GM19463 (cell line): ENCODE results near the gene DPM1.
A peak's percentile ranks its signal among the peaks of the same experiment; 100 is the strongest.

Source experiments
- ATAC-seq: cut with Tn5 transposase; IDR thresholded peaks from one replicate; pipeline ENCODE4 v1.9.1; 2021; ENCODE audit warnings: mild to moderate bottlenecking, moderate library complexity; ENCODE audit not compliant: unreplicated experiment

The DPM1 gene

GRCh38 chr20:50931306-50932015, 26.9 kb downstream of the DPM1 start, which contains the start of gene ADNP:
Gene ADNP, minus strand, starts transcription at chr20:50931437. Its CDS starts 27,441 bp downstream, at chr20:50903996.
- peak; percentile 55 for ATAC-seq

DNA sequence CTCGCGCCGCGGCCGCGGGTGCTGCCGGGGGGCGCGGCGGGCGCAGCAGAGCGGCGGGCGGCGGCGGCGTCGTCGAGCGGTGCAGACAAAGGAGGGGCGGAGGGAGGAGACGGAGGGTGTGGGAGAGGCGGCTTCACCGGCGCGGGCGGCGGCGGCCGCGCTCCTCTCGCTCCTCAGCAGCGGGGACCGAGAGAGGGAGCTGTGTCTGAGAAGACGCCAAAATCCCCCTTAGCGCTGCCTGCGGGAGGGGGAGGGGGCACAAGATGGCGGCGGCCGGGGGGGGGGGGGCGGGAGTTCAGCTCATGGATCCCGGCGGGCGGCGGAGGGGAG, 27.4 kb downstream of the DPM1 start:
- ATAC-seq = peak; percentile 12

- peak; percentile 8 for ATAC-seq
These were observed 28.0 kb downstream of the DPM1 start for GRCh38 chr20:50930139-50930975.

GRCh38 chr20:50929299-50930138, 28.8 kb downstream of the DPM1 start:
- peak; percentile 65 for ATAC-seq

GRCh38 chr20:50928469-50928868, 29.9 kb downstream of the DPM1 start:
- no peak for ATAC-seq

GRCh38 chr20:50926530-50926929, 31.8 kb downstream of the DPM1 start:
- no peak for ATAC-seq

DNA sequence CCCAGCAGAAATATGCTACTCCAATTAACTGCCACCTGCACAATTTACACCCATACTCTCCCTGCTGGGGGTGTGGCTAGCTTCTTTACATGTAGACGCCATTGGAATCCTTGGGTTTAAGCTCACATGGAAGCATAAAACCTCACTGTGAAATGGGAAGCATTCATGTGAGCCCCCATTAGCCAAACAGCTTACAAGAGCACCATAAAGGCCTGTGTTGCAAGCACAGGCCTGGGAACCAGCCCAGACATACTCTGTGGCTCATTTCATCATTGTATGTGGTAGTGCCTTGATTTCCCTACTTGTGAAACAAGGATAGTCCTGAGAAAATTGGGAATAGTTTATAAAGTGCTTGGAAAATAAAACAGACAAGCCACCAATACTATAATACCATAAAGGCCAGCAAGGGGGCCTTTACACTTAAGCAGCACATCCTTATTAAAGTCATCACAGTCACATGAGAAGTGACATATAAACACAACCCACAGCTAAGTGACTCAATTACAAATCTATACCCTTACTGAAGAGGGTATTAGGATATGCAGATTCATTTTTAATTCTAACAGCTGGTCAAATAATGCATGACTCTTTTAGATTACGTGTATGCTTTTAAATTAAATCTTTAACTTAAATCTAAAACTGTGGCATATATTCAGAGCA, 33.9 kb downstream of the DPM1 start:
- ATAC-seq = no peak

DNA sequence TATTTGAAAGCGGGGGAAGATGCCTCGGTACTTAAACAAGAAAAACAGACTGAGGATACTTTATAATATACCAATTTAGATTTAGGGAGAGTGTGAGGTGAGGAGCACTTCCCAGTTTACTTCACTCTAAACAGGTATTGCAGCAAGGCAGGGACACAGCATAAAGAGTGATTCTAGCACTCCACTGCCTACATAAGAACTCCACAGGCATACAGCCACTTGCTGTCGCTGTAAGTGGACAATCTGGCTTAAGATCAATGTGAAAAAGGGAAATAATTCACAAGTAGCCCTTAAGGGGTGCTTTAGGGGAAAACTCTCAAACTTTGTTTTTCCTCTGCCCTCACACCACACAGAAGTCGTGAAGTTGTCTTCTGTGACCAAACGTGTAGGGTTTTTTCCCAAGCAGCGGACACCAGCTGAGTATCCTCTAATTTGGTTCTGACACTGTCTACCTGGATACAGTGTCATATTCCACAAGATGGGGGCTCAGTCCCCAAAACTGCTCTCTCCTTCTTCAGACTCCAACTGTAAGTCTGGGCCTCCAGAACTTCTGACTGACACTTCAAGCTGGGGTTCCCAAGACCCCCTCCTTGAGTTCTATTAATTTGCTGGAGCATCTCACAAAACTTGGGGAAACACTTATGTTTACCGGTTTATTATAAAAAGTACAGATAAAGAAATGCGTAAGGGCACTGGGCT, 36.4 kb downstream of the DPM1 start:
- ATAC-seq = no peak

- no peak for ATAC-seq
These were observed 37.3 kb downstream of the DPM1 start for GRCh38 chr20:50920997-50921396.

DNA sequence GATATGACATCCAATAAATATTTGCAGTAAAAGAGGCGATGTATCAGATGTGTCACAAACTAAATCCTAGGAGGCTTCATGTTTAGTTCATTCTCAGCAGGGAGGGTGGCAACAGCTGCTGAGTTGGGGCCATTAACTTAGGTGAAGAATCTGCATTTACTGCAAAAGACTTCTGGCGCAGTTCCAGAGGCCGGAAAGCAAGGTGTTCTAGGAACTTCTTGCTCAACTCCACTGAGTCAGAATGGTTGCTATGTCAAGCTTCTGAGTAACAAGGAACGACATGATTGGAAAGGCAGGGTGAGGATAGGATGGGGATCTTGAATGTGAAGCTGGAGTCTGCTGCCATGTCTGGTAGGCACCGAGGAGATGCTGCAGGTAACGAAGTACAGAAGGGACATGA, 38.8 kb downstream of the DPM1 start:
- no peak for ATAC-seq

- no peak for ATAC-seq
These were observed 39.9 kb downstream of the DPM1 start for GRCh38 chr20:50918403-50918802.

GRCh38 chr20:50916934-50917333, 41.4 kb downstream of the DPM1 start:
- no peak for ATAC-seq

- ATAC-seq = no peak
These were observed 42.1 kb downstream of the DPM1 start for GRCh38 chr20:50916257-50916656.

DNA sequence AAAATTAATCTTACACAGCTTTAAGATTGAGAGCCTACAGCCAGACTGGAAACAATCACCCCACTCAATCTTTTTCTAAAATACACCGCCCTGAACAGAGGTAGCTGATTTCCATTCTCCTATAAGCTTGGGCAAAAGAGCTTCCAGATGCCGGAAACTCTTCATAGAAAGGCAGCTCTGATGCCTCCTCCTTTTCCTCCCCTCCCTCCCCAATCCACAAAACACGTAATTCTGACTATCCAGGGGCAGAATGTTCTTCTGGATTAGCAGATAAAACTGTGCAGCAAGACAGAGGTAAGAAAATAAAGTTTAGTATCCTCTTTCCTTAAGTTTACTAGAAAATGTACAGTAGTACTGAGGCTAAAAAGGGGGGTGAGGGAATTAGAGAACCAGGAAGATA, 42.9 kb downstream of the DPM1 start:
- ATAC-seq = no peak

DNA sequence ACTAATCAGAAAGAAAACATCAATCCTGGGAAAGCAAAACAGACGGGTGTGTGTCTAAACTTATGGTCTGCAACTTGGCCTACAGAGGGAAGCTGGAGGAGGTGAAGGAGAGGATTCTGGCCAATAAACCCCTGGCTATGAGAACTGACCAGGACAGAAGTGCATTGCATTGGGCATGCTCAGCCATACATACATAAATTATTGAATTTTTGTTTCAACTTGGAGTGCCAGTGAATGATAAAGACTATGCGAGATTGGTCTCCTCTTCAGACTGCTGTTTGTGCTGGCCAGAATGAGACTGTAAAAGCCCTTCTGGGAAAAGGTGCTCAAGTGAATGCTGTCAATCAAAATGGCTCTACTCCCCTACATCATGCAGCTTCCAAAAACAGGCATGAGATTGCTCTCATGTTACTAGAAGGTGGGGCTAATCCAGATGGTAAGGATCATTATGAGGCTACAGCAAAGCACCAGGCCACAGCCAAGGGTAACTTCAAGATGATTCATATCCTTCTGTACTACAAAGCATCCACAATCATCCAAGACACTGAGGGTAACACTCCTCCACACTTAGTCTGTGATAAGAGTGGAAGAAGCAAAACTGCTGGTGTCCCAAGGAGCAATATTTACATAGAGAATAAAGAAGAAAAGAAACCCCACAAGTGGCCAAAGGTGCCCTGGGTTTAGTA, 44.5 kb downstream of the DPM1 start:
- ATAC-seq = no peak

- peak; percentile 46 for ATAC-seq
These were observed 46.6 kb downstream of the DPM1 start for GRCh38 chr20:50911716-50912115.

GRCh38 chr20:50911030-50911429, 47.3 kb downstream of the DPM1 start:
- ATAC-seq = no peak

DNA sequence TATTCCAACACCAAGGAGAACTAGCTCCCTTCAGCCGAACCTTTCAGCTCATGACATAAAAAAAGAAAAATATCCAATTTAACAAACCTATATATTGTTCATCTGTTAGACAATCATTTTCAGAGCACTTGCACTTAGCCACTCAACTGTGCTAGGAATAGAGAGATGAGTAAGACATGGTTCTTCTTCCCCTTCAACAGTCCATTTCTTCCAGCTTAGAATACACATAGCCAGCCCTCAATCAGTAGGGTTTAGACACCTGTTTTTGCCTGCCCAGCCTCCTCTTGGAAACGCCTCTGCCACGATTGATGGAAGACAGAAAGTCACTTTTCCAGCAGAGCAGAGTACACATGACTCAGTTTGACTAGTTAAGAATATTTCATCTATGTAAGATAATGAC, 48.9 kb downstream of the DPM1 start:
- no peak for ATAC-seq

DNA sequence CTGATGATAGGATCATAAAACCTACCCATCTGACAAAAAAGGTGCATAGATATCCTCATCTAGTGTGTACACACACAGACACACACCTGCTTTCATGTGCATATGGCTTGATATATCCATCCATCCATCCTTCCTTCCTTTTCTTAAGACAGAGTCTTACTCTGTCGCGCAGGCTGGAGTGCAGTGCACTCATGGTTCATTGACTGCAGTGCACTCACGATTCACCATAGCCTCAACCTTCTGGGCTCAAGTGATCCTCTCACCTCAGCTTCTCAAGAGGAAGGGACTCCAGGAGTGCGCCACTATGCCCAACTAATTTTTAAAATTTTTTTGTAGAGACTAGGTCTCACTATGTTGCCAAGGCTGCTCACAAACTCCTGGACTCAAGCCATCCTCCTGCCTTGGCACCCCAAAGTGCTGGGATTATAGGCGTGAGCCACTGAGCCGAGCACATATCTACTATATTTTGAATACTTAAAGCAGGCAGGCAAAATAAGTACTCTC, 54.2 kb downstream of the DPM1 start:
- no peak for ATAC-seq
